Hematopoietic multipotent progenitor cell treated with erythropoietin and hydrocortisone succinate and interleukin-3 and kit ligand, for 6 days (in vitro differentiated cells): ENCODE results near the gene MOGAT1.
"Not testable (repeated sequence)": the region's sequence is repeated elsewhere in the genome, so short reads cannot be mapped to it uniquely, and the experiment has no call there.

Experiments
- DNase-seq: peaks from one replicate; pipeline ENCODE4 v3.0.0-alpha.2; 2015

Gene MOGAT1

DNA sequence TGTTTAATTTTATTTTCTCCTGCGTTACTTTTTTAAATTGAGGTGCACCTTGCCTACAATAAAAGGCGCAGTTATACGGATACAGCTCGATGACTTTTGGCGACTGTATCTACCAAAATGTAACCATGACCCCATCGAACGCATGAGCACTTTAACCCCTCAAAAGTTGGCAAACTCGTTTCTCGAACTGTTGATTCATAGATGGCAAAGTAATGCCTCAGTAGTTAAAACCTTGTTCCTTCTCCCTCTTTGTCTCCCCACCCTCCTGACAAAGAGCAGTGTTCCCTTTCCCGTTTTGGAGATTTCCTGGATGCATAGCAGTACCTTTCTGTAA lies 577 bp downstream of the MOGAT1 start:
- no peak for DNase-seq

DNA sequence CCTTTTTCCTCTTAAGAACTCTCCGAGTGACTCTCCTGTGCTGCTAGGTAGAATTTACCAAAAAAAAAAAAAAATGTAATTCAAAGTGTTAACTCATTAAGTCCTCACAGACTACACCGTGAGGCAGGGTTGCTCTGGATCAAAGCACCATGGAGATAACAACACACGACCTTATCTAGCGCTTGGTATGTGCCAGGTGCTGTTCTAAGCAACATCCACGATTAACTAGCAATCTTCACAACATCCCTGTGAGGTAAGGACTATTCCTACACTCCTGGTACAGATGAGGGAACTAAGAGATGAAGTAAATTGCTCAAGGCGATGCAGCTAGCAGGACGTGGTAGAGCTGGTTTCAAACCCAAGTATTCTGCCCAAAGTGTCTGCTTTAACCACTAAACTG lies 1.8 kb downstream of the MOGAT1 start:
- no peak for DNase-seq

GRCh38 chr2:222673883-222674282 lies 2.4 kb downstream of the MOGAT1 start:
- DNase-seq = no peak

DNA sequence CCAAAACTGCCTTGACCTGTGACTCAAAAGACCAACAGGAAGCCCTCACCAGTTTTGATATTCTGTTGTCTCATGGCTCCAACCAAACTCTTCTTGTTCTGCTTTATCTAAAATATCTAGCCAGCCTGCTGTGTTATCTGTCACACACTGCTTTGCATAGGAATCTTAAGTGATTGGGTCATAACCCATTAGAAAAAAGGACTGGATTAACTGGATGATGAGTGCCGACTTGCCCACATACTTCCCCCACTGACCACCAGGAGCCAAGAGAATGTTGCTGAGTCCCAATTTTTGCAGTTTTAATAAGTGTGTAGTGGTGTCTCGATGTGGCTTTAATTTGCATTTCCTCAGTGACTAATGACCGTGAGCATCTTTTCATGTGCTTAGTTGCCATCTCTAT lies 6.5 kb downstream of the MOGAT1 start:
- DNase-seq = no peak

- DNase-seq = no peak
Measured at GRCh38 chr2:222683805-222684204, 12.3 kb downstream of the MOGAT1 start.

DNA sequence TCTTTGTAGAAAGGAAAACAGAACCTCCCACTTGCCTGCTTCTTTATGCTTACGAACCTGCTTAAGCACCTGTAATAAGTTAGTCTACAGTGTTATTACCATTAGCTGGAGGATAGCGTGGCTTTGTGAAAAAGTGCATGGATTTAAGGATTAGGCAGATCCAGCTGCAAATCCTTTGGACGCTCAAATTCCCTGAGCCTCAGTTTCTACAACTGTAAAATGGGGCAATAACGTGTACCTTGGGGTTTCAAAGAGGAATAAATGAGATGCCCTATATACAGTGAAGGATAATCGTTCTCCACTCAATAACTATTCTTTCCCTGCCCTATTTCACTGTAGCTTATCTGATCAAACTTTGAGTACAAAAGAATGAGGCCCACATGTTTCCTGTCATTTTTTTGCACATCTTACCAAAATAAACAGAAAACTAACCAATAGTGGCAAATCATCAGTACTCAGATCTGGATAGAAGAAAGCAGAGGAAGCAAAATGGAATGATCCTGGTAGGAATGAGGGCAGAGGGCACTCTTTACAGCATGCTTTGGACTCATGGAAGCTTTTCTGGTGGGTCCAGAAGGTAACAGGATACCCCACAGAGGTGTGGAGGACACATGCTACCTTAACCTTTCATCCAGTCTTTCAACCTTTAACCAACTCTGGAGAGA lies 14.8 kb downstream of the MOGAT1 start:
- no peak for DNase-seq

DNA sequence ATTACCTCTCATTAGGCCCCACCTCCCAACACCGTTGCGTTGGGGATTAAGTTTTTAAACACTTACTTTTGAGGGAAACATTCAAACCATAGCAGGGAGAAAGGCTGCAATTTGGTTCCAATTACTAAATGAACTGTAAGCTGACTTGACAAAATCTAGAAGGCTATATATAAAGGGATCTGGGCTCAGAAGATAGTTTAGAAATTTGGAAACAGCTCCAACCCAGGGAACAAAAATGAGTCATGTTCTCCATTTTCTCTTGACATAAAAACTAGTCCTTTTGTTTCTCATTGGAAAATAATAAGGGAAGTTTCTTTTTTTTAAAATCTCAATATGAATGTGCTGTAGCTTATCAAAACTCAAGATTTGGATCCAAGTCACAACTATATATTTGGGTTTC lies 17.5 kb downstream of the MOGAT1 start:
- no peak for DNase-seq

- DNase-seq = no peak
Measured at GRCh38 chr2:222689322-222689721, 17.9 kb downstream of the MOGAT1 start.

DNA sequence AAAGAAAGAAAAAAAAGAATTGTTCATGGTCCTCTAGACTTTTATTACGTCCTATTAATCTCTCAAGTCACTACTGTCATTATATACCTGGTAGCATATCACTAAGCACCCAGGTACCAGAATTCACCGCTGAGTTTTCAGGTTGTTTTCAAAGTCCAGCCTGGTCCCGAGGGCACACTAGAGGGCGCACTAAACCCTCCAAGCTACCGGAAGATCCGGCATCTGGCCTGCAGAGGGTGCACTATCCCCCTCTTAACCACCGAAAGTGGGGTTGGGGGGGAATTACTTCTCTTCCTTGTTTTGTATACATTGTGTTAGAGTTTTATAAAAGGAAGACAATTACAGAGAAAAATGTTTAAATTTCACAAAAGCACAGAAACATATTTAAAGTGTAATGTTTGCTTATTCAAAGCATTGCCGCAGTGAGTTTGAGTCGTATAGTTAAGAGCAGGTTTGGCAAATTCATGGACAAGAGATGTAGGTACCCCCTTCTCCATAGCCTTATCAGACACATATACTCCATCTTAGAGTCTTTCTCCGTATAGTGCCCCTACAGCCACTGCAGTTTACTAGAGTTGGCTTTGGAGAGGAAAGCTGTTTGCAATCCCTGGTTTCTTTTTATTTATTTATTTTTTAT lies 19.2 kb downstream of the MOGAT1 start:
- DNase-seq = peak; percentile 93

- not testable (repeated sequence) for DNase-seq
Measured at GRCh38 chr2:222693413-222693812, 22.0 kb downstream of the MOGAT1 start.

DNA sequence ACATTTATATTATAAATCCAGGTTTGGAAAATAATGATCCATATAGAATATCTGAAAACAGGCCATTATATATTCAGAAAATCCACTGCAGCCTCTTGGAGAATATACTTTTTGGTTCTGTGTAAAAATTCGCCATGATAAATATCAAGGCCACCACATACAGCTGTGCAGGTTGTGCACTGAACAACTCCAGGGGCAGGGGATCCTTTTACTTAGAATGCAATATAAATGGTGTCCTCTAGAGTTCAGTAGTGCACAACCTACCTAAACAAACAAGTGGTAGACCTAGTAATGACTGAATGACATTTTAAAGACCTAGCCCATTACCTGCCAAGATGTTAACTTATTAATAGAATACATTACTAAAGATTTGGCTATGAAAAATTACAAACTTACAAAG lies 22.4 kb downstream of the MOGAT1 start:
- peak; percentile 22 for DNase-seq

- DNase-seq = no peak
Measured at GRCh38 chr2:222698276-222698675, 26.8 kb downstream of the MOGAT1 start.

GRCh38 chr2:222701233-222701632 lies 29.8 kb downstream of the MOGAT1 start:
- DNase-seq = no peak

DNA sequence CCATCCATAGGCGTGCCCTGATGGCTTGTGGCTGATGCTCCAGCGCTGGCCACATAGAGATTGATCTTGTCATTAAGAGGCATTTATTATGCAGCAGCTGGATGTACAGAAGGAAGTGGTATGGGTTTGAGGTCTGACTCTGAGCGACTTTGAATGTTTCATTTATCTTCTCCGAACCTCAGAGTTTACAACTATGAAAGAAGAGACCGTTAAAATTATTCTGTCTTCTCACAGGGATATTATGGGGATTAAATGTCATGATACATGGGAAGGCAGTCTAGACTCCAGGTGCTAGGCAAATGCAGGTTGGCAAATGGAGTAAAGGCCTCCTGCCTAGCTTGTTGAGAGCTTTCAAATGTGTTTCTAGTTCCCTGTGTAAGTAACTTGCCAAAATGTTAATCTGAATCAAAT lies 30.3 kb downstream of the MOGAT1 start:
- DNase-seq = no peak

GRCh38 chr2:222703091-222703490 lies 31.6 kb downstream of the MOGAT1 start:
- DNase-seq = no peak

DNA sequence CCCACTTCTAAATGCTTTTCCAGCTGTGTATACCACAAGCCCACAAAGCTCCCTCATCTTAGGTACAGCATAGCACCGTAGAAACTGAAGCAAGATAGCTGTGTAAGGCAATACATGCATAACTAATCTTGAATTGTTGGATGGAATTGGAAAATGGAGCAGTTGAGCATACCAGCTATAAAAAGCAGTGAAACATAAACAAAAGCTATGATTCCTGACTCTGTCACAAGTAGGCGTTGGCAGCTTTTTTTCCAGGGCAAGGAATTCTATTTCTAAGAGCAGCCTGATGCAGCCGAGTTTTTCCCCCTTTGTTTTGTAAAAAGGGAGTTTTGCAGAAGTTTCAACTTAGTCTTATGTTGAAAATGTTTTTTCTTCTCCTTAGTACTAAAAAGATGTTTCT lies 32.4 kb downstream of the MOGAT1 start:
- no peak for DNase-seq

GRCh38 chr2:222706616-222707015 lies 35.2 kb downstream of the MOGAT1 start:
- DNase-seq = no peak

- no peak for DNase-seq
Measured at GRCh38 chr2:222707102-222707688, 35.7 kb downstream of the MOGAT1 start.

DNA sequence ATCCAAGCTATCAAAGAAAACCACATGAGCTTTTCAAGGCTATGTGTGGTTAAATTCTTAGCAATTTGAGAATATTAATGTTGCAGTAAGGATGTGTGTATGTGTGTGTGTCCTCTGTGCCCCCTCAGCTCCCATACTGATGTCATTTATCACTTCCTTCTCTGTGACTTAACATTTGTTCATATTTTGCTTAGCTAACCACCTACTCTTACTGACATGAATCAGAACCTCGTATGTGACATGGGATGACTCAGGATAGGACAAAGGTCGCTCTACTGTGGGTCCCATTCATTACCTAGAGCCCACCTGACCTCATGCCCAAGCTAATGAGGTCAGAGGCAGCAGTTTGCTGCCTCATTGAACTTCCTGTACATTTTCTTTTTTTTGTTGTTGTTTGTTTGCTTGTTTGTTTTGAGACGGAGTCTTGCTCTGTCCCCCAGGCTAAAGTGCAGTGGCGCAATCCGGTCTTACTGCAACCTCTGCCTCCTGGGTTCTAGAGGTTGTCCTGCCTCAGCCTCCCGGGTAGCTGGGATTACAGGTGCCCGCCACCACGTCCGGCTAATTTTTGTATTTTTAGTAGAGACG lies 36.3 kb downstream of the MOGAT1 start:
- no peak for DNase-seq

- DNase-seq = peak; percentile 82
Measured at GRCh38 chr2:222708274-222708710, 36.8 kb downstream of the MOGAT1 start.

GRCh38 chr2:222709191-222709891 lies 37.9 kb downstream of the MOGAT1 start:
- DNase-seq = peak; percentile 62

- DNase-seq = no peak
Measured at GRCh38 chr2:222710736-222711135, 39.3 kb downstream of the MOGAT1 start.

GRCh38 chr2:222711315-222711940 lies 40.0 kb downstream of the MOGAT1 start:
- no peak for DNase-seq
